Sigmoid colon (tissue), 7 donors: Measurements from ENCODE around the gene EIF3F. TPM values are rescaled to one million over a fixed set of nuclear protein-coding genes. Genes with fewer than 3 reads are reported as not detected.

Experiments used
- DNase-seq: peaks from one replicate; pipeline ENCODE4 v3.0.0-alpha.2; 2019
- H3K27ac ChIP-seq, 4 donors: fragments of 200-600 bp; sonication (generic); one replicate each; pipeline ENCODE4 v1.5.1; 2016 to 2019; ENCODE audit warnings: mild to moderate bottlenecking in 1 of 4
- H3K27me3 ChIP-seq, 3 donors: fragments of 200-600 bp; sonication (generic); one replicate each; pipeline ENCODE4 v1.5.1; 2019; ENCODE audit warnings: mild to moderate bottlenecking in 1 of 3
- H3K36me3 ChIP-seq, 4 donors: fragments of 200-600 bp; sonication (generic); one replicate each; pipeline ENCODE4 v1.5.1; 2016 to 2019
- H3K4me1 ChIP-seq, 4 donors: fragments of 200-600 bp; sonication (generic); one replicate each; pipeline ENCODE4 v1.5.1; 2017 to 2019
- H3K4me3 ChIP-seq, 4 donors: fragments of 200-600 bp; sonication (generic); one replicate each; pipeline ENCODE4 v1.5.1; 2017 to 2019; ENCODE audit warnings: mild to moderate bottlenecking in 2 of 4, moderate library complexity in 1 of 4
- H3K9me3 ChIP-seq, 4 donors: fragments of 200-600 bp in 3 of 4; sonication (generic) in 3 of 4; one replicate each; pipeline versions ENCODE4 v1.5.1 to v1.6.1; 2013 to 2019
- CTCF ChIP-seq, 4 experiments: fragments of 450-650 bp in 3 of 4; fragments of 200-600 bp in 1 of 4; IDR thresholded peaks; one replicate each; pipeline ENCODE4 v1.5.1; 2016 to 2019; ENCODE audit warnings: antibody characterized with exemption in 4 of 4, mild to moderate bottlenecking in 3 of 4, moderate library complexity in 2 of 4
- EP300 ChIP-seq, 4 donors: sonication (generic); formaldehyde crosslinking; IDR thresholded peaks; one replicate each; pipeline ENCODE4 v1.6.1; 2017; ENCODE audit warnings: antibody characterized with exemption in 4 of 4
- POLR2A ChIP-seq, 2 donors: fragments of 450-650 bp; IDR thresholded peaks; one replicate each; pipeline ENCODE4 v1.6.1; 2016; ENCODE audit warnings: antibody characterized with exemption in 2 of 2, mild to moderate bottlenecking in 2 of 2, moderate library complexity in 2 of 2
- POLR2AphosphoS5 ChIP-seq, 4 donors: sonication (generic); formaldehyde crosslinking; IDR thresholded peaks; one replicate each; pipeline ENCODE4 v1.6.1; 2017; ENCODE audit warnings: antibody characterized with exemption in 4 of 4
- WGBS, 2 donors: extraction: QIAGEN DNeasy Blood & Tissue Kit; methylation state at CpG; one replicate each; pipeline ENCODE4 v1.1.7; 2013; 5-methylcytosine and 5-hydroxymethylcytosine counted together
- intact Hi-C: fragments of 100-400 bp; cut with DNase I; formaldehyde crosslinking; loops from one replicate; pipeline ENCODE4 v1.15.1; 2023
- polyA plus RNA-seq, 3 donors: library from polyadenylated mRNA; stranded (reverse); fragments of 200-250 nt; gene quantifications; one replicate each; pipeline ENCODE4 v1.2.3, GENCODE V29; 2013
- total RNA-seq, 4 donors: library from RNA; depleted of rRNA; stranded (reverse); fragments of >200 nt; gene quantifications; one replicate each; pipeline ENCODE4 v1.1.0, GENCODE V29; 2016
- donor health status: healthy with polysubstance abuse.
- donor health status: Bipolar disorder and iron deficiency.
- donor health status: healthy.

The EIF3F gene
- total and polyA plus RNA-seq, 7 donors = 192 to 540 (median 233) TPM

GRCh38 chr11:8013833-8014232, 26.7 kb downstream of the EIF3F start:
- no peak for DNase-seq

GRCh38 chr11:8015753-8016239, 28.7 kb downstream of the EIF3F start:
- intact Hi-C loops = no loop called here
- TF ChIP-seq CTCF (IDR thresholded peaks at IDR 0.05) = no peak
- TF ChIP-seq POLR2AphosphoS5 (IDR thresholded peaks at IDR 0.05) = no peak
- TF ChIP-seq POLR2A (IDR thresholded peaks at IDR 0.05) = no peak
- TF ChIP-seq EP300 (IDR thresholded peaks at IDR 0.05) = no peak
- Histone ChIP-seq H3K27me3 (no peaks in the 10 kb centered on the region), H3K36me3 (no peaks in the 10 kb centered on the region), H3K27ac (no peak overlapping the region), H3K4me3 (no peak overlapping the region), H3K4me1 (peaks cover 0 to 20% (median 13%) of the 10 kb centered on the region in 4 donors), H3K9me3 (no peaks in the 10 kb centered on the region)
- WGBS, 2 donors = 64 to 66% methylated on average over 4 of the region's 4 CpGs
- no peak for DNase-seq

More at GRCh38 chr11:8013833-8014232, 26.7 kb downstream of the EIF3F start:
- Histone ChIP-seq H3K4me1 (peaks cover 0 to 11% (median 10%) of the 10 kb centered on the region in 4 donors), H3K27me3 (no peaks in the 10 kb centered on the region), H3K9me3 (no peaks in the 10 kb centered on the region), H3K4me3 (no peak overlapping the region), H3K36me3 (no peaks in the 10 kb centered on the region), H3K27ac (no peak overlapping the region)
- intact Hi-C loops = no loop called here
- 85 to 88% methylated on average over 5 of the region's 5 CpGs for WGBS, 2 donors
- no peak for TF ChIP-seq POLR2AphosphoS5 (IDR thresholded peaks at IDR 0.05)
- TF ChIP-seq CTCF (IDR thresholded peaks at IDR 0.05) = no peak
- no peak for TF ChIP-seq EP300 (IDR thresholded peaks at IDR 0.05)
- TF ChIP-seq POLR2A (IDR thresholded peaks at IDR 0.05) = no peak

- TF ChIP-seq EP300 (IDR thresholded peaks at IDR 0.05) (no peak), CTCF (IDR thresholded peaks at IDR 0.05) (no peak), POLR2AphosphoS5 (IDR thresholded peaks at IDR 0.05) (no peak), POLR2A (IDR thresholded peaks at IDR 0.05) (no peak)
- H3K4me3 ChIP-seq = no peak overlapping the region
- H3K4me1 ChIP-seq = peaks cover 0 to 20% (median 13%) of the 10 kb centered on the region in 4 donors
- DNase-seq = no peak
- no peaks in the 10 kb centered on the region for H3K27me3 ChIP-seq
- no peak overlapping the region for H3K27ac ChIP-seq
- intact Hi-C loops = no loop called here
- H3K36me3 ChIP-seq = no peaks in the 10 kb centered on the region
- 26 to 32% methylated on average over 4 of the region's 4 CpGs for WGBS, 2 donors
- H3K9me3 ChIP-seq = no peaks in the 10 kb centered on the region
Observed at GRCh38 chr11:8016440-8016839, 29.3 kb downstream of the EIF3F start.

GRCh38 chr11:8017071-8017470, 29.9 kb downstream of the EIF3F start:
- 97 to 98% methylated on average over 2 of the region's 2 CpGs for WGBS, 2 donors
- no peaks in the 10 kb centered on the region for H3K9me3 ChIP-seq
- no peaks in the 10 kb centered on the region for H3K36me3 ChIP-seq
- intact Hi-C loops = no loop called here
- peaks cover 0 to 20% (median 13%) of the 10 kb centered on the region in 4 donors for H3K4me1 ChIP-seq
- H3K27ac ChIP-seq = no peak overlapping the region
- no peak for TF ChIP-seq POLR2A (IDR thresholded peaks at IDR 0.05)
- no peak for TF ChIP-seq POLR2AphosphoS5 (IDR thresholded peaks at IDR 0.05)
- no peak for TF ChIP-seq CTCF (IDR thresholded peaks at IDR 0.05)
- TF ChIP-seq EP300 (IDR thresholded peaks at IDR 0.05) = no peak
- no peak overlapping the region for H3K4me3 ChIP-seq
- no peak for DNase-seq
- H3K27me3 ChIP-seq = no peaks in the 10 kb centered on the region
